Measurements from ENCODE around the gene KCTD1.

GRCh38 chr18:26549263-26550094 lies 1.1 kb upstream of the KCTD1 start:
- no peak for TF ChIP-seq CTCF (IDR thresholded peaks at IDR 0.05; ENCODE audit: borderline replicate concordance, extremely low read depth, low read length, poor library complexity, severe bottlenecking)
- no peak for TF ChIP-seq EZH2 (IDR thresholded peaks at IDR 0.05; ENCODE audit: borderline replicate concordance, low read depth, low read length, severe bottlenecking)

Measured in DND-41 (cell line).